Measurements from ENCODE around the gene ANKS1A.
A peak's percentile ranks its signal among the peaks of the same experiment; 100 is the strongest.
"Not testable (repeated sequence)": the region's sequence is repeated elsewhere in the genome, so short reads cannot be mapped to it uniquely, and the experiment has no call there.

The ANKS1A gene

DNA sequence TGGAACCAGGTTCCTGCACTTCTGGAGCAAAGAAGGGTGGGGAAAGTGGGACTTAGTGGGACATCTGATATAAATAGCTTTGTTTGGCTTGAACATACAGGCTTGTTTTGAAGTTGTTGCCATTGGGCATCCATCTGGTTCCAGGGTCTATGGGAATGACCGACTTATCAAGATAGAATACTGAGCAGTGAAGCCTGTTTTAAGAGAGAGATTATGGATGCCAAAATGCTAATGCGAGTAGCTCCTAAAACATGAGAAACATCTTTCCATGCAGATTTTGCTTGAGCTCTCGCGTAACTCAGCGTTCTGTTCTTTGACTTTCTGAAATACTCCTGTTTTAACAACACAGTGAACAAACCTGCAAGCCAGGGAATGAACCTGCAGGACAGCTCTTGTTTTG is 98.5 kb downstream of the ANKS1A start:
- H3K4me3 ChIP-seq (replicated peaks; ENCODE audit: low read depth, low read length): no peak overlapping the region
- no peak for DNase-seq (ENCODE audit: low read depth)
- TF ChIP-seq CTCF (IDR thresholded peaks at IDR 0.05; ENCODE audit: low read length, missing control alignments): no peak

- peak; percentile 58 for DNase-seq (ENCODE audit: low read depth)
- TF ChIP-seq CTCF (IDR thresholded peaks at IDR 0.05; ENCODE audit: low read length, missing control alignments): no peak
- no peak overlapping the region for H3K4me3 ChIP-seq (replicated peaks; ENCODE audit: low read depth, low read length)
Observed at GRCh38 chr6:34990971-34991560, 102.0 kb downstream of the ANKS1A start.

- DNase-seq (ENCODE audit: low read depth): no peak
- TF ChIP-seq CTCF (IDR thresholded peaks at IDR 0.05; ENCODE audit: low read length, missing control alignments): no peak
- H3K4me3 ChIP-seq (replicated peaks; ENCODE audit: low read depth, low read length): no peak overlapping the region
Observed at GRCh38 chr6:34992376-34992775, 103.3 kb downstream of the ANKS1A start.

DNA sequence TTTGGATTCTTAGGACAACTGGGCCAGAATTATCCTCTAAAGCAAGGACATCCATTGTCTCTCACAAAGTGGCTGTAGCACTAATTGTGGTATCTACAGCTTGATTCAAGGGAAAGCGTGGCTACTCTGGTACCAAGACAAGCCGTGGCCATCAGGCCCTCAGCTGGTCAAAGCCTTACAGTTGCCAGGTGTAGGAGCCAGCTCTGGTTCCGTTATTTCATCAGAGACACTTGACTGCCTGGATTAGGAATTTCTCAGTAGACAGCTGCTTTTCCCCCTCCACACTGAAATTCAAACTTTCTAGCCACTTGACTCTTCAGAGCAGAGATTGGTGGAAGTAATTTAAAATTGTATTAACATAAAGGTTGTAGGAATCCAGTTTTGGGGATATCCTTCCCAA is 104.2 kb downstream of the ANKS1A start:
- no peak for DNase-seq (ENCODE audit: low read depth)
- no peak for TF ChIP-seq CTCF (IDR thresholded peaks at IDR 0.05; ENCODE audit: low read length, missing control alignments)
- no peak overlapping the region for H3K4me3 ChIP-seq (replicated peaks; ENCODE audit: low read depth, low read length)

DNA sequence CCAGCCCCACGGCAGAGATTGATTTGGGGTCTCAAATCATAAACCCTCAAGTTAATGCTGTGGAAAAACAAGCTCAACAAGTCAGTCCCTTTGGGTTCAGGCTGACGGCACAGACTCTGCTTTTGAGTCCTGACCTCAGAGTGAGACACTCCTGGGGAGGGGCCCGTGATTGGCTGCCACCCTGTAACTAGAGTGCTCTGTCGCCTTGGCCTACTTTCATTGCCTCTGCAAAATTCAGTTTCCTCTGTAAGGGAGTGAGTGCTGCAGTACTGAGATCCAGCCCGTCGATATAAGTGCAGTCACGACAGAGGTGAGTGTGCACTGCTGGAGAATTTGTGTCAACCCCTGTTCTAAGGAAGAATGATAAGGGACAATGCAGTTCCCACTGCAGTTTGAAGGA is 105.6 kb downstream of the ANKS1A start:
- no peak for DNase-seq (ENCODE audit: low read depth)
- TF ChIP-seq CTCF (IDR thresholded peaks at IDR 0.05; ENCODE audit: low read length, missing control alignments): no peak

GRCh38 chr6:34998417-34998816 is 109.4 kb downstream of the ANKS1A start:
- H3K4me3 ChIP-seq (replicated peaks; ENCODE audit: low read depth, low read length); DNase-seq (ENCODE audit: low read depth): not testable (repeated sequence)

More for the DNA sequence above, 105.6 kb downstream of the ANKS1A start:
- no peak overlapping the region for H3K4me3 ChIP-seq (replicated peaks; ENCODE audit: low read depth, low read length)

DNA sequence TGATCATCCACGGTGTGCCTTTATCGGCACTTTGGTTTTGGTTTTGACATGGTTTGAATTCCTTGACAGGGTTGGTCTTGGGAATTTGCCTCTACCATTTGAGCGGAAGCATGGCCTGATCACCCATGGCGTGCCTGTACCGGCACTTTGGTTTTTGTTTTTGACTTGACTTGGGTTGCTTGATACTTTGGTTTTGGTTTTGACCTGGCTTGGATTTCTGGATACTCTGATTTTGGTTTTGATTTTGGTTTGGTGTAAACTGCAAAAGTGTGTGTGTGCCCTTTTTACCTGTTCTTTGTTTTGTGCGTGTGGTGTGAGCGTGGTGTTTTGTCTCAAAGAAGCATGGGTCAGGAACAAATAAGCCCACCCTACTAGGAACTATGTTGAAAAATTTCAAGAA is 110.1 kb downstream of the ANKS1A start:
- DNase-seq (ENCODE audit: low read depth); H3K4me3 ChIP-seq (replicated peaks; ENCODE audit: low read depth, low read length): not testable (repeated sequence)

GRCh38 chr6:34999962-35000361 is 110.9 kb downstream of the ANKS1A start:
- H3K4me3 ChIP-seq (replicated peaks; ENCODE audit: low read depth, low read length); DNase-seq (ENCODE audit: low read depth): not testable (repeated sequence)

DNA sequence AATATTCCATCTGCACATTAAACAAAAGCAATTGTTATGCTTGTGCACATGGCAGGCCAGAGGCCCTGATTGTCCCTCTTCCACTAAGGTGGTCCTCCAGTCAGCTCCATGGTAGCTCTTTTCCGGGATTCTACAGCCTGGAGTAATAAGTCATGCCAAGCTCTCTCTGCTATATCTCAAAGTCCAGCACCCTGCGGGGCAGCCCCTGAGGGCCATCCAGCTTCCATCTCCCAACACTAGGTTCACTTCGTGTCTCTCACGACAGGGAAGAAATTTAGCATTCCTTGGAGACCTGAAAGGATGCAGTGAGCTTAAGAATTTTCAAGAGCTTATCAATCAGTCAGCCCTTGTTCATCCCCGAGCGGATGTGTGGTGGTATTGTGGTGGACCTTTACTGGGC is 112.3 kb downstream of the ANKS1A start:
- H3K4me3 ChIP-seq (replicated peaks; ENCODE audit: low read depth, low read length); DNase-seq (ENCODE audit: low read depth): not testable (repeated sequence)

- DNase-seq (ENCODE audit: low read depth); H3K4me3 ChIP-seq (replicated peaks; ENCODE audit: low read depth, low read length): not testable (repeated sequence)
Observed at GRCh38 chr6:35003886-35004530, 115.0 kb downstream of the ANKS1A start.

Measured in fibroblast of pulmonary artery (primary cell).